Lower lobe of right lung (tissue), 2 donors: Measurements from ENCODE around the gene ZNF688. TPM values are rescaled to one million over a fixed set of nuclear protein-coding genes. Genes with fewer than 3 reads are reported as not detected.
A peak's percentile ranks its signal among the peaks of the same experiment; 100 is the strongest.
"Not testable (repeated sequence)": the region's sequence is repeated elsewhere in the genome, so short reads cannot be mapped to it uniquely, and the experiment has no call there.

Experiments
- ATAC-seq, 2 donors: fragments of 200-7000 bp; cut with Tn5 transposase; one replicate each; pipeline ENCODE4 v1.9.1; 2020 to 2022; ENCODE audit warnings: mild to moderate bottlenecking in 2 of 2, moderate library complexity in 2 of 2
- DNase-seq: peaks from one replicate; pipeline ENCODE4 v3.0.0-alpha.2; 2020
- H3K27ac ChIP-seq: fragments of 200-600 bp; one replicate; pipeline ENCODE4 v1.8.0; 2022
- H3K27me3 ChIP-seq: fragments of 200-600 bp; one replicate; pipeline ENCODE4 v1.8.0; 2022; ENCODE audit warnings: low read depth
- H3K36me3 ChIP-seq: fragments of 200-600 bp; one replicate; pipeline ENCODE4 v1.8.0; 2022; ENCODE audit warnings: mild to moderate bottlenecking
- H3K4me1 ChIP-seq: fragments of 200-600 bp; one replicate; pipeline ENCODE4 v1.8.0; 2022
- H3K4me3 ChIP-seq: fragments of 200-600 bp; one replicate; pipeline ENCODE4 v1.8.0; 2022; ENCODE audit warnings: mild to moderate bottlenecking
- H3K9me3 ChIP-seq: fragments of 200-600 bp; one replicate; pipeline ENCODE4 v1.8.0; 2022
- intact Hi-C: fragments of 100-400 bp; cut with DNase I; formaldehyde crosslinking; loops from one replicate; pipeline ENCODE4 v1.11.0; 2022
- total RNA-seq: library from RNA; stranded (reverse); fragmentation: NEBNext Ultra II Directional; extraction: Animal tissue kit (Norgen Biotek cat#: 25700); gene quantifications from one replicate; pipeline ENCODE4 v1.2.1, GENCODE V29; 2021
- TF ChIP-seq, protein P1 (sequence below): fragments of 200-600 bp; IDR thresholded peaks from one replicate; pipeline ENCODE4 v1.8.0; 2022; ENCODE audit warnings: antibody characterized with exemption, mild to moderate bottlenecking
- donor health status: DM: no; HTN: yes; CAD: no; lungs with severe emphysema.

The ZNF688 gene
- total RNA-seq, 1 donor from 2014 or later, result 13.5 TPM

DNA sequence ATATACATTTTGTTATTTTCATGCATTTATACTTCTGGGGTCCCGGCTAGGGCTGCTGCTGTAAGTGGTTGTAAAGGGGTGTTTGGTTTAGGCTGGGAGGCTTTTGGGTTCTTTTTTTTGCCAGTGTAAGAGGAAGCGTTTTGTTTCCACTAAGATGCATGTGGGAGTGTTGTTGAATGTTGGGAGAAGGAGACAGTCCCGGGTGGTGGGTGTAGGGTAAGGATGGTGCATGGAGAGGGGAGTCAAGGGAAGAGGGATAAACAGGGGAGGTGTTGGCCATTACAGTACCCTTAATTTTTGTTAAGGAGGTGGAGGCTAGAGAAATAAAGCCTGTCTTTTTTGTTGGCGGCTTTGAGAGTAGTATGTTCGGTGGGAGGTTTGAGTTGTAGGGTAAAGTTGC lies 28.4 kb downstream of the ZNF688 start:
- DNase-seq (no peak), ATAC-seq (no peak)
- Histone ChIP-seq H3K27me3 (no peaks in the 10 kb centered on the region), H3K36me3 (no peaks in the 10 kb centered on the region), H3K4me1 (no peaks in the 10 kb centered on the region), H3K27ac (no peak overlapping the region), H3K9me3 (no peaks in the 10 kb centered on the region), H3K4me3 (no peak overlapping the region)
- TF ChIP-seq, protein P1, sequence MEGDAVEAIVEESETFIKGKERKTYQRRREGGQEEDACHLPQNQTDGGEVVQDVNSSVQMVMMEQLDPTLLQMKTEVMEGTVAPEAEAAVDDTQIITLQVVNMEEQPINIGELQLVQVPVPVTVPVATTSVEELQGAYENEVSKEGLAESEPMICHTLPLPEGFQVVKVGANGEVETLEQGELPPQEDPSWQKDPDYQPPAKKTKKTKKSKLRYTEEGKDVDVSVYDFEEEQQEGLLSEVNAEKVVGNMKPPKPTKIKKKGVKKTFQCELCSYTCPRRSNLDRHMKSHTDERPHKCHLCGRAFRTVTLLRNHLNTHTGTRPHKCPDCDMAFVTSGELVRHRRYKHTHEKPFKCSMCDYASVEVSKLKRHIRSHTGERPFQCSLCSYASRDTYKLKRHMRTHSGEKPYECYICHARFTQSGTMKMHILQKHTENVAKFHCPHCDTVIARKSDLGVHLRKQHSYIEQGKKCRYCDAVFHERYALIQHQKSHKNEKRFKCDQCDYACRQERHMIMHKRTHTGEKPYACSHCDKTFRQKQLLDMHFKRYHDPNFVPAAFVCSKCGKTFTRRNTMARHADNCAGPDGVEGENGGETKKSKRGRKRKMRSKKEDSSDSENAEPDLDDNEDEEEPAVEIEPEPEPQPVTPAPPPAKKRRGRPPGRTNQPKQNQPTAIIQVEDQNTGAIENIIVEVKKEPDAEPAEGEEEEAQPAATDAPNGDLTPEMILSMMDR, result no peak
- intact Hi-C loops, result no loop called here

DNA sequence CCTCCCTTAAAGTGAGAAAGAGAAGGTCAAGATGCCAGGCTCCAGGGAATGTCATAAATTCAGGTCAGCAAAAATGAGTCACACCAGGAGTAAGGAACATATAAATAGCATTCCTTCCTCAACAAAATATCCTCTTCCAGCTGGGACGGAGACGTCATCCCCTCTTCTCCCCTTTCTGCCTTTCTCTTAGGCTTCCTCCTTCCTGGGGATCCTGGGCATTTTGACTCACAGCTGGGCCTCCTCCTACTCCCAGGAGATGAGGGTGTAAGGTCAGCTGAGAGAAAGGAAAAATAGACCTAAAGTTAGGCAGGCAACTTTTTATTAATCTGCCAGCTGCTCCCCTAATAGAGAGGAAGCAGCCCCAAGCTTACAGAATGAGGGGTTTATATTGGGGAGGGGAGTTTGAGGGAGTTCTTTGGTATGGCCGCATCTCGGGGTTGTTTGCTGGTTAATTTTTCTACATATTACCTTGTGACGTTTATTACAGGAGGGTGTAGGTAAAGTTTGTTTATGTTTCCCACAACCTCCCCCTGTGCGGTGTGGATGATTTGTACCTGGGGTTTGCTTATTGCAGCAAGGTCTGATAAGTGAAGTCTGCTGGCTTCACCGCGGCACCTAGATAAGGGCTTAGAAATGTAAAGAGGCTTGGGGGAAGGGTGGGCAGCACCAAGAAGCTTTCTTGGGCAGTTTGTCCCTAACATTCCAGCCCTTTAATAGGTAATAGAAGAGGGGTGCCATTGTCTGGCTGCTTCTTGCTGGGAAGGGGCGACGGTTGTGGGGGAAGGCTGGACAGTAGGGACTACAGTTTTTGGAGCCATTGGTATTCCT lies 29.8 kb downstream of the ZNF688 start:
- H3K27me3 ChIP-seq, result no peaks in the 10 kb centered on the region
- H3K4me1 ChIP-seq, result no peaks in the 10 kb centered on the region
- H3K4me3 ChIP-seq, result no peak overlapping the region
- TF ChIP-seq, protein P1, result no peak
- intact Hi-C loops, result no loop called here
- DNase-seq (no peak), ATAC-seq (no peak)
- no peaks in the 10 kb centered on the region for H3K36me3 ChIP-seq
- no peak overlapping the region for H3K27ac ChIP-seq
- no peaks in the 10 kb centered on the region for H3K9me3 ChIP-seq

DNA sequence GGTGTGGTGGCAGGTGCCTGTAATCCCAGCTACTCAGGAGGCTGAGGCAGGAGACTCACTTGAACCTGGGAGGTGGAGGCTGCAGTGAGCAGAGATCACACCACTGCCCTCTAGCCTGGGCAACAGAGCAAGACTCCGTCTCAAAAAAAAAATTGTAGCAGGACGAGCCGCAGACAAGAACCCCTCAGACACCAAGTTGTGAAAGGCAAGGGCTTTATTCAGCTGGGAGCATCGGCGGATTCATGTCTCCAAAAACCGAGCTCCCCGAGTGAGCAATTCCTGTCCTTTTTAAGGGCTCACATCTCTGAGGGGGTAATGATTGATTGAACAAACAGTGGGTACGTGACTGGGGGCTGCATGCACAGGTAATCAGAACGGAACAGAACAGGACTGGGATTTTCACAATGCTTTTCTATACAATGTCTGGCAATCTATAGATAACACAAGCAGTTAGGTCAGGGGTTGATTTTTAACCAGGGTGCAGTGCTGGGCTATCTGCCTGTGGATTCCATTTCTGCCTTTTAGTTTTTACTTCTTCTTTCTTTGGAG lies 30.5 kb downstream of the ZNF688 start:
- H3K4me3 ChIP-seq, intact Hi-C loops, H3K27me3 ChIP-seq, H3K36me3 ChIP-seq, H3K4me1 ChIP-seq, H3K27ac ChIP-seq, DNase-seq, H3K9me3 ChIP-seq, ATAC-seq: not testable (repeated sequence)

DNA sequence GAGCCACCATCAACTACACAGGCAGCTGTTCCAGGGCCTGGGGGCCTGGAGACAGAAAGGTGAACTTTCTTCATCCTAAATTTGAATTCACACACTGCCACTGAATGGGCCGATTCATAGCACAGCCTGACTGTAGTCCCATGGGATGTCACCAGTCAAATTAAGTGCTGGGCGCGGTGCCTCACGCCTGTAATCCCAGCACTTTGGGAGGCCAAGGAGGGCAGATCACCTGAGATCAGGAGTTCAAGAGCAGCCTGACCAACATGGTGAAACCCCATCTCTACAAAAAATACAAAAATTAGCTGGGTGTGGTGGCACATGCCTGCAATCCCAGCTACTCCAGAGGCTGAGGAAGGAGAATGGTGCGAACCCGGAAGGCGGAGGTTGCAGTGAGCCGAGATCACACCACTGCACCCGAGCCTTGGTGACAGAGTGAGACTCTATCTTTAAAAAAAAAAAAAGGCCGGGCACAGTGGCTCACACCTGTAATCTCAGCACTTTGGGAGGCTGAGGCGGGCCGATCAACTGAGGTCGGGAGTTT lies 31.5 kb downstream of the ZNF688 start:
- ATAC-seq, H3K4me3 ChIP-seq, intact Hi-C loops, H3K9me3 ChIP-seq, DNase-seq, H3K27me3 ChIP-seq, H3K27ac ChIP-seq, H3K36me3 ChIP-seq: not testable (repeated sequence)
- H3K4me1 ChIP-seq, result peaks cover 13% of the 10 kb centered on the region

DNA sequence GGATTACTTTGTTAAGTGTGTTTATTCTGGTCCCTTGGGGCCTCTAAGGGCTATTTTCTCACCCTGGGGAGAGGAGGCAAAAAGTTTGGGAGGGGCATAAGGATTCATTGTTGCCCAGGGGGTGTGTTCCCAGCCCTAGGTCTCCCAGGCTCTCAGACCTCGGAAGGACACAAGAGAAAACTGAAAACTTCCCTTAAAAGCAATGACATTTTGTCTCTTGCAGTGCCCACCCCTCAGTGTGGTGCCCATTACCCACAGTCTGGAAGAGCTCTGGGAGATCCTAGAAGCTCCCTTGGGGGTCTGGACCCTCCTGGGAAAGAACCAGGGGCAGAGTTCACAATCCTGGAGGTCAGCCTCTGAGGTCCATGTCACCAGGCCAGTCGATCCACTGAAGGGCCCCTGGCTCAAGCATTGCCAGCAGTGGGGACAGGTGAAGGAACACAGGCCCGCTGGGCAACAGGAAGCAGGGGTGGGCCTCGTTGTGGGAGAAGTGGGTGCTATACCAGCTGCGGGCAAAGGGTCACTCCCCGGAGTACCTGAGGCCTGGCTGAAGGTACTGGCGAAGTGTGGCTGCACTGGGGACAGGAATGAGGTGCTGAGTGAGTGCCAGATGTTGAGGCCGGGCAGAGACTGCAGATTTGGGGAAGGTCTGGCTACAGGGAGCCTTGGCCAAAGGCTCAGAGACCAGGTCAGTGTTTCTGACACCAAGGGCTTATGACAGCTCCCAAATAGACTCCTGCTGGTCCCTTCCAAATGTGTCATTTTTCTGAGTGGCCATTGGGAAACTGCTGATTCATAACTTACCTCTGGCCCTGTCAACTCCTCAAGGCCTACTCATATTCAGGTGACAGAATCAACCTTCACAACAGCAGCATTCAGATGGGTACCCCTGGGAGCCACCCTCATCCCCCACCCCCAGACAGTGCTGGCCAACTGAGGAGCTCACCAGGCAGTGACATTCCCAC lies 32.2 kb downstream of the ZNF688 start:
- Histone ChIP-seq H3K9me3 (no peaks in the 10 kb centered on the region), H3K4me3 (no peak overlapping the region), H3K4me1 (peaks cover 13% of the 10 kb centered on the region), H3K36me3 (no peaks in the 10 kb centered on the region), H3K27ac (no peak overlapping the region), H3K27me3 (no peaks in the 10 kb centered on the region)
- DNase-seq, result no peak
- intact Hi-C loops, result no loop called here
- no peak for ATAC-seq
- TF ChIP-seq, protein P1, result no peak

DNA sequence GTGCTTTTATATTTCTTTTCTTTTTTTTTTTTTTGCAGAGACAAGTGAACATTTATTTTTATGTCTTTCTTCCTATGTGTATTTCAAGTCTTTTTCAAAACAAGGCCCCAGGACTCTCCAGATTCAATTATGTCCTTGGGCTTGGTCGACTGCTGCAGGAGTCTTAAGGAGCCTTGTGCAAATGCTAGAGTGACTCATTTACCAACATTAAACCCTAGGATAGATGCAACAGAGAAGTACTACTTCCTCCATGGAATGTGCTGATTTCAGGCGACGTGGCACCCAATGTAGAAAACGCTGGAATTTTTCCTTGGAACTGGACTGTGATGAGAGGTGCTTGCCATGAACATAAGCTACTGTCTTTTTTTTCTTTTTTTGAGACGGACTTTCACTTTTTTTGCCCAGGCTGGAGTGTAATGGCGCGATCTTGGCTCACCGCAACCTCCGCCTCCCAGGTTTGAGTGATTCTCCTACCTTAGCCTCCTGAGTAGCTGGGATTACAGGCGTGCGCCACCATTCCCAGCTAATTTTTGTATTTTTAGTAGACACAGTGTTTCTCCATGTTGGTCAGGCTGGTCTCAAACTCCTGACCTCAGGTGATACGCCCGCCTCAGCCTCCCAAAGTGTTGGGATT lies 35.0 kb downstream of the ZNF688 start:
- intact Hi-C loops, result not testable (repeated sequence)

More for the DNA sequence above, 35.0 kb downstream of the ZNF688 start:
- Histone ChIP-seq H3K4me1 (peaks cover 27% of the 10 kb centered on the region), H3K27ac (peak overlapping the region; percentile 95), H3K36me3 (peaks cover 17% of the 10 kb centered on the region)
- not testable (repeated sequence) for H3K27me3 ChIP-seq, ATAC-seq, H3K4me3 ChIP-seq, H3K9me3 ChIP-seq, DNase-seq
